Measurements from ENCODE around the gene SEMA4B.
A peak's percentile ranks its signal among the peaks of the same experiment; 100 is the strongest.
"Not testable (repeated sequence)": the region's sequence is repeated elsewhere in the genome, so short reads cannot be mapped to it uniquely, and the experiment has no call there.

SEMA4B gene

DNA sequence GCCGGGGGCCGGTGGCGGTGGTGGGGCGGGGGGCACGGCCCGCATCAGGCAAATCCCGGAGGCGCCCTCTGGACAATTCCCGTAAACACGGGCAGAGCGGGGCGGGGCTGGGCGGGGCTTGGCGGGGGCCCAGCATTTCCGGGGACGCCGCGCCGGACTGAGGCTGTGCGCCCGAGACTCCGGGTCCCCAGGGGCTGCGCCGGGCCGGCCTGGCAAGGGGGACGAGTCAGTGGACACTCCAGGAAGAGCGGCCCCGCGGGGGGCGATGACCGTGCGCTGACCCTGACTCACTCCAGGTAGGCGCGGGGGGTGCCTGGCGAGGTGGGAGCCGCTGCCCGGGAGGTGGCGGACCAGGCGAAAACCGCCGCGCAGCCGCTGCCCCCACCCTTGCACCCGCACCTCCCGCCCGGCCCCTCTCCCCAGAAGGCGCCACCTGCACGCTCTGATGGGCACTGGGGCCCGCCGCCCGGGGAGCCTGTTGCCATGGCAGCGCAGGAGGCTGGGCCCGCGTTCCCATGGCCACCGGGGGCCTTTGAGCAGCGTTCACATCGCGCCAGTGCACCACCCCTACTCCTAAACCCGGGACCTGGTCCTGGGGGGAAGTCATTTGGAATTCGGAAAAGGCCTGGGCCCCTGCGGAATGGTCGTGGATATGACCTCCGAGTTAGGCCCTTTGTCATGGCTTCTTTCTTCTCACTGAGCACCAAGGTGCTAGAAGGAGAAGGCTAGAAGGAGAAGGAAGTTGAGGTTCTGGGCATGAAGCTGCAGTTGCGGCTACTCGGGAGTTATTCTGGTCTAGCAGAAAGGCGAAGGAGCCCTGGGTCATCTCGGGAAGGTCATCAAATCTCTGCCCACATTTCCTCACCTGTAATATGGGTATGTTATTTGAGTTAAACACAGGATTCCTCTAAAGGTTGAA is 16.1 kb upstream of the SEMA4B start:
- TF ChIP-seq POLR2AphosphoS5 (IDR thresholded peaks at IDR 0.05; ENCODE audit: low read depth), result no peak
- TF ChIP-seq, protein P1, sequence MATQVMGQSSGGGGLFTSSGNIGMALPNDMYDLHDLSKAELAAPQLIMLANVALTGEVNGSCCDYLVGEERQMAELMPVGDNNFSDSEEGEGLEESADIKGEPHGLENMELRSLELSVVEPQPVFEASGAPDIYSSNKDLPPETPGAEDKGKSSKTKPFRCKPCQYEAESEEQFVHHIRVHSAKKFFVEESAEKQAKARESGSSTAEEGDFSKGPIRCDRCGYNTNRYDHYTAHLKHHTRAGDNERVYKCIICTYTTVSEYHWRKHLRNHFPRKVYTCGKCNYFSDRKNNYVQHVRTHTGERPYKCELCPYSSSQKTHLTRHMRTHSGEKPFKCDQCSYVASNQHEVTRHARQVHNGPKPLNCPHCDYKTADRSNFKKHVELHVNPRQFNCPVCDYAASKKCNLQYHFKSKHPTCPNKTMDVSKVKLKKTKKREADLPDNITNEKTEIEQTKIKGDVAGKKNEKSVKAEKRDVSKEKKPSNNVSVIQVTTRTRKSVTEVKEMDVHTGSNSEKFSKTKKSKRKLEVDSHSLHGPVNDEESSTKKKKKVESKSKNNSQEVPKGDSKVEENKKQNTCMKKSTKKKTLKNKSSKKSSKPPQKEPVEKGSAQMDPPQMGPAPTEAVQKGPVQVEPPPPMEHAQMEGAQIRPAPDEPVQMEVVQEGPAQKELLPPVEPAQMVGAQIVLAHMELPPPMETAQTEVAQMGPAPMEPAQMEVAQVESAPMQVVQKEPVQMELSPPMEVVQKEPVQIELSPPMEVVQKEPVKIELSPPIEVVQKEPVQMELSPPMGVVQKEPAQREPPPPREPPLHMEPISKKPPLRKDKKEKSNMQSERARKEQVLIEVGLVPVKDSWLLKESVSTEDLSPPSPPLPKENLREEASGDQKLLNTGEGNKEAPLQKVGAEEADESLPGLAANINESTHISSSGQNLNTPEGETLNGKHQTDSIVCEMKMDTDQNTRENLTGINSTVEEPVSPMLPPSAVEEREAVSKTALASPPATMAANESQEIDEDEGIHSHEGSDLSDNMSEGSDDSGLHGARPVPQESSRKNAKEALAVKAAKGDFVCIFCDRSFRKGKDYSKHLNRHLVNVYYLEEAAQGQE (IDR thresholded peaks at IDR 0.05; ENCODE audit: insufficient replicate concordance, low read depth), result no peak
- no peak for TF ChIP-seq SPI1 (IDR thresholded peaks at IDR 0.05; ENCODE audit: borderline replicate concordance, low read depth)
- peak in 1 of 2 experiments; percentile 63 for DNase-seq (ENCODE audit: low read depth in 1 of 2, low spot score in 1 of 2)
- Histone ChIP-seq H3K27ac (replicated peaks) (peak overlapping the region; percentile 50), H3K4me3 (replicated peaks; ENCODE audit: insufficient read depth, low read length) (peak overlapping the region; percentile 93), H3K27me3 (ENCODE audit: insufficient read depth, poor library complexity, severe bottlenecking) (no peaks in the 10 kb centered on the region)

DNA sequence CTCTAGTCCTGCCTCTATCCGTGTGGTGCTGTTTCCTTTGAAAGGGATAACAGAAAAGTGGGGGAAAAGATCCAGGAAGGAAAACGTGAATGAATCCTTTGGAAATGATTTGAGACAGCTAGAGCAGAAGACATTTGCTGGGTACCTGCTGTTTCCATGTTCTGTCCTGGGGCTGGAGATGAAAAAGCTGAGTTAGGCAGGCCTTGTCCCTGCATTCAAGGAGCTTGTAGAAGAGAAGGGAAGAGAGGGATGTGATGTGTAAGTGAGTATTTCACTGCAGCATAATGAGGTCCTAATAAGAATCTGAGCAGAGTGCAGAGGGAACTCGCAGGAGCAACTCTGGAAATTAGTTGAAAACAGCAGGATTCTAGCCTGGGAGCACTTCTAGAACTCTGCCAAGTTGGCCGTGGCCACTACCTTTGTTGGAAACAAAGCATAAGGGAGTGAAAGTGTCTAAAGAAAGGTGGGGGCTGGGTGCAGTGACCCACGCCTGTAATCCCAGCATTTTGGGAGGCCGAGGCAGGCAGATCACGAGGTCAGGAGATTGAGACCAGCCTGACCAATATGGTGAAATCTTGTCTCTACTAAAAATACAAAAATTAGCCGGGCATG is 13.8 kb upstream of the SEMA4B start:
- Histone ChIP-seq H3K4me3 (replicated peaks; ENCODE audit: insufficient read depth, low read length) (no peak overlapping the region), H3K27ac (replicated peaks) (no peak overlapping the region), H3K27me3 (ENCODE audit: insufficient read depth, poor library complexity, severe bottlenecking) (no peaks in the 10 kb centered on the region)
- no peak for DNase-seq (ENCODE audit: low read depth in 1 of 2, low spot score in 1 of 2)
- no peak for TF ChIP-seq POLR2AphosphoS5 (IDR thresholded peaks at IDR 0.05; ENCODE audit: low read depth)
- TF ChIP-seq, protein P1 (IDR thresholded peaks at IDR 0.05; ENCODE audit: insufficient replicate concordance, low read depth), result no peak
- TF ChIP-seq GABPA (IDR thresholded peaks at IDR 0.05; ENCODE audit: low read depth), result no peak
- TF ChIP-seq, protein P2, sequence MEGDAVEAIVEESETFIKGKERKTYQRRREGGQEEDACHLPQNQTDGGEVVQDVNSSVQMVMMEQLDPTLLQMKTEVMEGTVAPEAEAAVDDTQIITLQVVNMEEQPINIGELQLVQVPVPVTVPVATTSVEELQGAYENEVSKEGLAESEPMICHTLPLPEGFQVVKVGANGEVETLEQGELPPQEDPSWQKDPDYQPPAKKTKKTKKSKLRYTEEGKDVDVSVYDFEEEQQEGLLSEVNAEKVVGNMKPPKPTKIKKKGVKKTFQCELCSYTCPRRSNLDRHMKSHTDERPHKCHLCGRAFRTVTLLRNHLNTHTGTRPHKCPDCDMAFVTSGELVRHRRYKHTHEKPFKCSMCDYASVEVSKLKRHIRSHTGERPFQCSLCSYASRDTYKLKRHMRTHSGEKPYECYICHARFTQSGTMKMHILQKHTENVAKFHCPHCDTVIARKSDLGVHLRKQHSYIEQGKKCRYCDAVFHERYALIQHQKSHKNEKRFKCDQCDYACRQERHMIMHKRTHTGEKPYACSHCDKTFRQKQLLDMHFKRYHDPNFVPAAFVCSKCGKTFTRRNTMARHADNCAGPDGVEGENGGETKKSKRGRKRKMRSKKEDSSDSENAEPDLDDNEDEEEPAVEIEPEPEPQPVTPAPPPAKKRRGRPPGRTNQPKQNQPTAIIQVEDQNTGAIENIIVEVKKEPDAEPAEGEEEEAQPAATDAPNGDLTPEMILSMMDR (IDR thresholded peaks at IDR 0.05; ENCODE audit: insufficient read depth, low read length), result no peak
- TF ChIP-seq SPI1 (IDR thresholded peaks at IDR 0.05; ENCODE audit: borderline replicate concordance, low read depth), result no peak

DNA sequence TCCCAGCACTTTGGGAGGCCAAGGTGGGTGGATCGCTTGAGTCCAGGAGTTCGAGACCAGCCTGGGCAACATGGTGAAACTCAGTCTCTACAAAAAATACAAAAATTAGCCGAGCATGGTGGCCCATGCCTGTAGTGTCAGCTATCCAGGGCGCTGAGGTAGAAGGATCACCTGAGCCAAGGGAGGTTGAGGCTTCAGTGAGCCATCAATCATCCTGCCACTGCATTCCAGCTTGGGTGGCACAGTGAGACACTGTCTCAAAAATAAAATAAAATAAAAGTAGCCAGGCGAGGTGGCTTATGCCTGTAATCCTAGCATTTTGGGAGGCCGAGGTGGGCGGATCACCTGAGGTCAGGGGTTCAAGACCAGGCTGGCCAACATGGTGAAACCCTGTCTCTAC is 13.1 kb upstream of the SEMA4B start:
- H3K27ac ChIP-seq (replicated peaks), result peak overlapping the region; percentile 49
- not testable (repeated sequence) for H3K27me3 ChIP-seq (ENCODE audit: insufficient read depth, poor library complexity, severe bottlenecking); H3K4me3 ChIP-seq (replicated peaks; ENCODE audit: insufficient read depth, low read length); DNase-seq (ENCODE audit: low read depth in 1 of 2, low spot score in 1 of 2)

DNA sequence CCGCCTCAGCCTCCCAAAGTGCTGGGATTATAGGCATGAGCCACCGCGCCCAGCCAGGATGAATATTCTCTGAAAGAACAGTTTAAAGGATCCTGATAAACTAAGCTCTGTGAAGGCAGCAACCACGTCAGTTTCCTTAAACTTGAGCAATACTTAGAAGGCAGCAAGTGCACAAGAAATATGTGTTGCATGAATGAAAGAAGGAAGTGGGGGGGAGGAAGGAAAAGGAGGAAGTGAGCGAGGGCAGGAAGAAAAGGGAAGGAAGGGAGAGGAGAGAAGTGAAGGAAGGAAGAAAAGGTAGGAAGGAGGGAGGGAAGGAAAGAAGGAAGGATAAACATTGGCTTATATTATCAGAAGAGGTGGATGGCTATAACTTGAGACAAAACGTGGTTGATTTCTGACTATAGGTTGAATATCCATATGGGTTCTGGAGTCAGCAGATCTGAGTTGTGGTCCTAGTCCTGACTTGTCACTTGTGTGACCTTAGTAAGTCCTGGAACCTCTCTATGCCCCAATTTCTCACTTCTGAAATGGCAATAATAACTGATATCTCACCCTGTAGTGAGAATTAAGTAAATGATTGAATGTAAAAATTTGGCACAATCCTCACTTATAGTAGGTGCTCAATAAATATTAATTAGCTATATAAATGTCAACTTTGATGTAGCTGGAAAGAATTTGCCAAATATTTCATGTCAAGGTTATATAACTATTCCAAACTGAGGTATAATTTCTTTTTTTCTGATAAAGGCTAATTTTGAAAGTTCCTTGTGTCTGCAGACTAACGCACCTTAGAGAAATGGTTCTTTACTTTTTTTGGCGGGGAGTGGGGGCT is 12.0 kb upstream of the SEMA4B start:
- TF ChIP-seq SPI1 (IDR thresholded peaks at IDR 0.05; ENCODE audit: borderline replicate concordance, low read depth), result peak; percentile 100
- peak; percentile 38; the same call in 1 of the 2 replicates for TF ChIP-seq POLR2AphosphoS5 (IDR thresholded peaks at IDR 0.05; ENCODE audit: low read depth)
- TF ChIP-seq, protein P2 (IDR thresholded peaks at IDR 0.05; ENCODE audit: insufficient read depth, low read length), result no peak
- H3K4me3 ChIP-seq (replicated peaks; ENCODE audit: insufficient read depth, low read length), result no peak overlapping the region
- peak overlapping the region; percentile 49 for H3K27ac ChIP-seq (replicated peaks)
- peak; percentile 70 to 79 for DNase-seq (ENCODE audit: low read depth in 1 of 2, low spot score in 1 of 2)
- no peaks in the 10 kb centered on the region for H3K27me3 ChIP-seq (ENCODE audit: insufficient read depth, poor library complexity, severe bottlenecking)

Data from HL-60 (cell line).